Cerebellar nuclear complex (tissue), 1 donor: ENCODE results near the gene TMEM132A.

Experiments used
- DNase-seq, 2 experiments: peaks; one replicate each; lab custom pipeline; 2025; lab: John Stamatoyannopoulos, UW

The TMEM132A gene

GRCh38 chr11:60922906-60923305, 1.4 kb upstream of the TMEM132A start:
- no peak for DNase-seq

GRCh38 chr11:60923326-60923725, 934 bp upstream of the TMEM132A start:
- no peak for DNase-seq

GRCh38 chr11:60923800-60924109, 505 bp upstream of the TMEM132A start:
- DNase-seq: no peak

GRCh38 chr11:60924906-60925853, 920 bp downstream of the TMEM132A start:
- no peak for DNase-seq

GRCh38 chr11:60925868-60926267, 1.6 kb downstream of the TMEM132A start:
- DNase-seq: no peak

GRCh38 chr11:60926500-60926899, 2.2 kb downstream of the TMEM132A start:
- peak in 1 of 2 experiments; percentile 23 for DNase-seq

- no peak for DNase-seq
These were observed 2.9 kb downstream of the TMEM132A start for GRCh38 chr11:60927061-60927592.

- no peak for DNase-seq
These were observed 3.3 kb downstream of the TMEM132A start for GRCh38 chr11:60927600-60927999.

GRCh38 chr11:60928563-60929001, 4.3 kb downstream of the TMEM132A start:
- no peak for DNase-seq

GRCh38 chr11:60929764-60930163, 5.5 kb downstream of the TMEM132A start:
- no peak for DNase-seq

GRCh38 chr11:60930394-60930793, 6.1 kb downstream of the TMEM132A start:
- no peak for DNase-seq

GRCh38 chr11:60931917-60932316, 7.7 kb downstream of the TMEM132A start:
- no peak for DNase-seq

GRCh38 chr11:60932605-60933356, 8.5 kb downstream of the TMEM132A start:
- no peak for DNase-seq

- no peak for DNase-seq
These were observed 9.3 kb downstream of the TMEM132A start for GRCh38 chr11:60933416-60934123.

GRCh38 chr11:60934124-60934789, 10.0 kb downstream of the TMEM132A start:
- DNase-seq: no peak

- no peak for DNase-seq
These were observed 10.7 kb downstream of the TMEM132A start for GRCh38 chr11:60934790-60935605.

- DNase-seq: no peak
These were observed 11.6 kb downstream of the TMEM132A start for GRCh38 chr11:60935676-60936442.

- no peak for DNase-seq
These were observed 12.3 kb downstream of the TMEM132A start for GRCh38 chr11:60936467-60937143.

GRCh38 chr11:60937144-60937527, 12.9 kb downstream of the TMEM132A start:
- DNase-seq: no peak
